Measurements from ENCODE around the gene CHMP2B. TPM values are rescaled to one million over a fixed set of nuclear protein-coding genes. Genes with fewer than 3 reads are reported as not detected.

The CHMP2B gene
- total RNA-seq, 1 donor from 2014 or later = 38.9 TPM

DNA sequence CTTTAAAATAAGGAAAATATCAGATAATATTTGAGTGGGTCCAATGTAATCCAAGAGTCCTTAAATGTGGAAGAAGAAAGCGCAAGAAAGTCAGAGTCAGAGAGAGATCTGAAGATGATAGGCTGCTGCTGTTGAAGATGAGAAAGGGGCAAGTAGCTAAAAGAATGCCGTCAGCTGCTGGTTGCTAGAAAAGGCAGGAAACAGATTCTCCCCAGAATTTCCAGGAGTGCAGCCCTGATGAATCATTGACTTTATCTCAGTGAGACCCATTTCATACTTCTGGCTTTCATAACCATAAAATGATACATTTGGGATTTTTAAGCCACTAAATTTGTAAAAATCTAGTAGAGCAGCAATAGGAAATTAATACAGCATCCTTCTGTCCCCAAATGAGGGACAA, 7.5 kb upstream of the CHMP2B start:
- Histone ChIP-seq H3K4me2 (ENCODE audit: low read length) (no peak overlapping the region), H3K9me3 (ENCODE audit: insufficient read depth, low read depth, low read length) (no peaks in the 10 kb centered on the region), H3K4me1 (ENCODE audit: insufficient read depth, low read length) (no peaks in the 10 kb centered on the region), H2AFZ (ENCODE audit: low read depth, low read length) (no peak overlapping the region), H3K27me3 (ENCODE audit: insufficient read depth, low read length) (peaks cover 7% of the 10 kb centered on the region), H3K79me2 (ENCODE audit: insufficient read depth, low read length) (no peaks in the 10 kb centered on the region), H3K36me3 (ENCODE audit: insufficient read depth, low read length) (no peaks in the 10 kb centered on the region), H3K27ac (ENCODE audit: low read depth, low read length) (no peak overlapping the region), H4K20me1 (ENCODE audit: insufficient read depth, low read length) (no peaks in the 10 kb centered on the region), H3K4me3 (ENCODE audit: insufficient read depth, low read depth, low read length) (no peak overlapping the region), H3K9ac (ENCODE audit: low read length) (no peak overlapping the region)
- no peak for DNase-seq (ENCODE audit: low read depth)
- H3K36me3 Mint-ChIP-seq (ENCODE audit: low read depth, unreplicated experiment) = no peaks in the 10 kb centered on the region
- H3K27me3 Mint-ChIP-seq (ENCODE audit: low read depth, unreplicated experiment) = no peaks in the 10 kb centered on the region
- no peaks in the 10 kb centered on the region for H3K9me3 Mint-ChIP-seq (ENCODE audit: unreplicated experiment)
- no peak for TF ChIP-seq EZH2 (IDR thresholded peaks at IDR 0.05; ENCODE audit: insufficient read depth, low read length)
- TF ChIP-seq, protein P1, sequence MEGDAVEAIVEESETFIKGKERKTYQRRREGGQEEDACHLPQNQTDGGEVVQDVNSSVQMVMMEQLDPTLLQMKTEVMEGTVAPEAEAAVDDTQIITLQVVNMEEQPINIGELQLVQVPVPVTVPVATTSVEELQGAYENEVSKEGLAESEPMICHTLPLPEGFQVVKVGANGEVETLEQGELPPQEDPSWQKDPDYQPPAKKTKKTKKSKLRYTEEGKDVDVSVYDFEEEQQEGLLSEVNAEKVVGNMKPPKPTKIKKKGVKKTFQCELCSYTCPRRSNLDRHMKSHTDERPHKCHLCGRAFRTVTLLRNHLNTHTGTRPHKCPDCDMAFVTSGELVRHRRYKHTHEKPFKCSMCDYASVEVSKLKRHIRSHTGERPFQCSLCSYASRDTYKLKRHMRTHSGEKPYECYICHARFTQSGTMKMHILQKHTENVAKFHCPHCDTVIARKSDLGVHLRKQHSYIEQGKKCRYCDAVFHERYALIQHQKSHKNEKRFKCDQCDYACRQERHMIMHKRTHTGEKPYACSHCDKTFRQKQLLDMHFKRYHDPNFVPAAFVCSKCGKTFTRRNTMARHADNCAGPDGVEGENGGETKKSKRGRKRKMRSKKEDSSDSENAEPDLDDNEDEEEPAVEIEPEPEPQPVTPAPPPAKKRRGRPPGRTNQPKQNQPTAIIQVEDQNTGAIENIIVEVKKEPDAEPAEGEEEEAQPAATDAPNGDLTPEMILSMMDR (IDR thresholded peaks at IDR 0.05; ENCODE audit: insufficient read depth, low read depth, low read length) = no peak
- no peak overlapping the region for H3K4me3 Mint-ChIP-seq (ENCODE audit: unreplicated experiment)
- peaks cover 5% of the 10 kb centered on the region for H3K4me1 Mint-ChIP-seq (ENCODE audit: low read depth, unreplicated experiment)
- no peak overlapping the region for H3K27ac Mint-ChIP-seq (ENCODE audit: unreplicated experiment)
- no peak for FAIRE-seq

DNA sequence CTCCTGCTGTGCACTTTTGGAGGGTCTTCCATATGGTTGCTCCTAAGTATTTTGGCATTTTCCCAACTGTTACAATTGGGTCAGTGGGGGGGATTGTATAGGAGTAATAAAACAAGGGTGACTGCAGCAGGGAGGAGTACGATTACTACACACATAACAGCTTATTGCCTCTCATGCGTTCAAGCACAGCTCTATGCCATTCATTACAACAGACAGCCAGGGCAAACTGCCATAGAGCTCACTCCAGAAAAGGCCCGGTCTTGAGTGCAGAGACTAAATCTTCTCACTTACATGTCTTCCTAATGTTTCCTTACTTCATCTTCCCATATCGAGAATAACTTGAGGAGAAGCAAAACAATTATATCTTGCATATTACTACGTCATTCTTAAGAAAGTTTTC, 1.4 kb upstream of the CHMP2B start:
- H3K4me3 Mint-ChIP-seq (ENCODE audit: unreplicated experiment) = peak overlapping the region; percentile 55

DNA sequence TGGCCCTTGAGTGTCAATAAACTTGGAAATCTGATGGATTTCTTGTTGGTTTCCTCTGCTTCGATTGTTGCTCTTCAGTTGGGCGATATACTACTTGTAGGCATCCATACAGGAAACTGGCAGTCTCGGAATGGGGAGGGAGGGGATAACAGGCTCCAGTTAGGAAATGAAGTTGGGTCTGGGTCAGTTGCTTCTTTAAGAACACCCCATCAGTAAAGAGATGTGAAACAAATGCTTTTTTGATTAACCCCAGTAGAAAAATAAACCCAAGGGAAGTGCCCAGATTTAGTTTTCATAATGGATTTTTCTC, 681 bp downstream of the CHMP2B start:
- H3K9me3 ChIP-seq (ENCODE audit: insufficient read depth, low read depth, low read length) = no peaks in the 10 kb centered on the region
- DNase-seq (ENCODE audit: low read depth) (no peak), FAIRE-seq (no peak)
- H4K20me1 ChIP-seq (ENCODE audit: insufficient read depth, low read length) = peaks cover 20% of the 10 kb centered on the region
- H3K27ac ChIP-seq (ENCODE audit: low read depth, low read length) = peak overlapping the region; percentile 87
- H3K36me3 ChIP-seq (ENCODE audit: insufficient read depth, low read length) = no peaks in the 10 kb centered on the region
- Mint-ChIP-seq H3K4me1 (ENCODE audit: low read depth, unreplicated experiment) (peaks cover 21% of the 10 kb centered on the region), H3K9me3 (ENCODE audit: unreplicated experiment) (no peaks in the 10 kb centered on the region), H3K27ac (ENCODE audit: unreplicated experiment) (peak overlapping the region; percentile 78), H3K27me3 (ENCODE audit: low read depth, unreplicated experiment) (no peaks in the 10 kb centered on the region), H3K36me3 (ENCODE audit: low read depth, unreplicated experiment) (peaks cover 5% of the 10 kb centered on the region), H3K4me3 (ENCODE audit: unreplicated experiment) (peak overlapping the region; percentile 96)
- peaks cover 51% of the 10 kb centered on the region for H3K79me2 ChIP-seq (ENCODE audit: insufficient read depth, low read length)
- TF ChIP-seq, protein P1 (IDR thresholded peaks at IDR 0.05; ENCODE audit: insufficient read depth, low read depth, low read length) = no peak
- TF ChIP-seq EZH2 (IDR thresholded peaks at IDR 0.05; ENCODE audit: insufficient read depth, low read length) = no peak
- peak overlapping the region; percentile 97 for H2AFZ ChIP-seq (ENCODE audit: low read depth, low read length)
- no peaks in the 10 kb centered on the region for H3K4me1 ChIP-seq (ENCODE audit: insufficient read depth, low read length)
- H3K9ac ChIP-seq (ENCODE audit: low read length) = peak overlapping the region; percentile 95
- peak overlapping the region; percentile 95 for H3K4me3 ChIP-seq (ENCODE audit: insufficient read depth, low read depth, low read length)
- H3K4me2 ChIP-seq (ENCODE audit: low read length) = peak overlapping the region; percentile 97
- no peaks in the 10 kb centered on the region for H3K27me3 ChIP-seq (ENCODE audit: insufficient read depth, low read length)

More for the DNA sequence above, 1.4 kb upstream of the CHMP2B start:
- DNase-seq (ENCODE audit: low read depth) (no peak), FAIRE-seq (no peak)
- H3K79me2 ChIP-seq (ENCODE audit: insufficient read depth, low read length) = peaks cover 34% of the 10 kb centered on the region
- peaks cover 13% of the 10 kb centered on the region for H3K4me1 Mint-ChIP-seq (ENCODE audit: low read depth, unreplicated experiment)
- H3K9me3 ChIP-seq (ENCODE audit: insufficient read depth, low read depth, low read length) = no peaks in the 10 kb centered on the region
- TF ChIP-seq EZH2 (IDR thresholded peaks at IDR 0.05; ENCODE audit: insufficient read depth, low read length) = no peak
- TF ChIP-seq, protein P1 (IDR thresholded peaks at IDR 0.05; ENCODE audit: insufficient read depth, low read depth, low read length) = no peak
- H3K27me3 ChIP-seq (ENCODE audit: insufficient read depth, low read length) = no peaks in the 10 kb centered on the region
- H3K36me3 ChIP-seq (ENCODE audit: insufficient read depth, low read length) = no peaks in the 10 kb centered on the region
- H3K9ac ChIP-seq (ENCODE audit: low read length) = no peak overlapping the region
- no peak overlapping the region for H3K27ac ChIP-seq (ENCODE audit: low read depth, low read length)
- no peak overlapping the region for H3K4me3 ChIP-seq (ENCODE audit: insufficient read depth, low read depth, low read length)
- H3K27me3 Mint-ChIP-seq (ENCODE audit: low read depth, unreplicated experiment) = no peaks in the 10 kb centered on the region
- no peak overlapping the region for H3K27ac Mint-ChIP-seq (ENCODE audit: unreplicated experiment)
- H3K4me1 ChIP-seq (ENCODE audit: insufficient read depth, low read length) = no peaks in the 10 kb centered on the region
- H2AFZ ChIP-seq (ENCODE audit: low read depth, low read length) = no peak overlapping the region
- peaks cover 4% of the 10 kb centered on the region for H4K20me1 ChIP-seq (ENCODE audit: insufficient read depth, low read length)
- H3K9me3 Mint-ChIP-seq (ENCODE audit: unreplicated experiment) = no peaks in the 10 kb centered on the region
- no peak overlapping the region for H3K4me2 ChIP-seq (ENCODE audit: low read length)
- H3K36me3 Mint-ChIP-seq (ENCODE audit: low read depth, unreplicated experiment) = peaks cover 2% of the 10 kb centered on the region
